NCI-H2196 treated with DMSO at 0.1 percent for 48 hours (cell line): ENCODE results near the gene CTNND2.

Source experiments
- DNase-seq: peaks from one replicate; lab custom pipeline; 2025; ENCODE audit not compliant: unreplicated experiment; lab: John Stamatoyannopoulos, UW

Gene CTNND2

DNA sequence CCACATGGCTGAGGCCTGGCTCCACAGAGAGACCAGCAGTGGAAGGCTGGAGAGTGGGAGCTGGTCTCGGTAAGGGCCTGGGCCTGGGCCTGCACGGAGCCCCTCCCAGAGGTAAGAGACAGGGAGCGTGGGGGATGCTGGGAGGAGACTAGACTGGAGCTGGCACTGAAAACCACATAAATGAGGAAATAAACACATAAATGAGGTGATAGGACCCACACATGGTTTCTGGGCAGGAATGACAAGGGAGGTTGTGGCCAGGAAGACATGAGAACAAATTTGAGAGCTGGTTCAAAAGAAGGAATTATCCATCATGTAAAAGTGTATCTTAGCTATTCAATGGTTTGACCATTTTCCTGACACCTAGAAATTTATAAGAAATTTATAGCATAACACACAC lies 691.5 kb downstream of the CTNND2 start:
- no peak for DNase-seq

DNA sequence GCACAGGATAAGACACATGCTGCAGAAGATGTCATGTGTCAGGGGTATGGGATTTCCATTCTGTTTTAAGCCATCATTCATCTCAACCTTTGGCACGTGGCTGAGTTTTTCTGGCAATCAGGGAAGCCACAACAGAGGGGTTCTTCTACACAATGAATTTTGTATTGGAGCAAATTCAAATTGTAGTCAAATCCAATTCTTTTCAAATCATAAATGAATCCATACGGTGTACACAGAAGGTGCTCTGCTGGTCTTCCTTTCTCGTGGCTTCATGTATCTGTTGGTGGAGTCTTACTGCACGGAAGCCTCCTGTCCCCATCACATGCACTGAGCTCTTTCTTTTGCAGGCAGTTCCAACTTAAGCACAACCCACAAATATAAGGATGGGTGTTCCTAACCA lies 706.5 kb downstream of the CTNND2 start:
- DNase-seq: no peak

DNA sequence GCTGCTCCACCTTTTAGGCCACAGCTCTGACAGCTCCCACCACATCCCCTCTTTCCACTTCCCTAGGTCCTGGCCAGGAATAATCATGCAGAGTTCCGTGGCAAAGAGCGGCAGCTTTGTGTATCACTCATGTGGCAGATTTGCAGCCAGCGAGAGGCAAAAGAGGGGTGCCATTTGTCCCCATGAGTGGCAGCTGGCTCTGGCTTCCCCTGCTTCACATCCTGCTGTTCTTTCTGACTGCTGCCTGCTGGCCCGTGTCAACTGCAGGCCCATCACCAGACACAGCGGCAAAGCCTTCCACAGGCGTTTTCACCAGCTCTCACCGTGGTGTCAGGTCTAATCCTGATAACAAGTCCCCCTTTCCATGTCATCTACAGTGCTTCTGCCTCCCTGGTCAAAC lies 712.6 kb downstream of the CTNND2 start:
- DNase-seq: no peak

DNA sequence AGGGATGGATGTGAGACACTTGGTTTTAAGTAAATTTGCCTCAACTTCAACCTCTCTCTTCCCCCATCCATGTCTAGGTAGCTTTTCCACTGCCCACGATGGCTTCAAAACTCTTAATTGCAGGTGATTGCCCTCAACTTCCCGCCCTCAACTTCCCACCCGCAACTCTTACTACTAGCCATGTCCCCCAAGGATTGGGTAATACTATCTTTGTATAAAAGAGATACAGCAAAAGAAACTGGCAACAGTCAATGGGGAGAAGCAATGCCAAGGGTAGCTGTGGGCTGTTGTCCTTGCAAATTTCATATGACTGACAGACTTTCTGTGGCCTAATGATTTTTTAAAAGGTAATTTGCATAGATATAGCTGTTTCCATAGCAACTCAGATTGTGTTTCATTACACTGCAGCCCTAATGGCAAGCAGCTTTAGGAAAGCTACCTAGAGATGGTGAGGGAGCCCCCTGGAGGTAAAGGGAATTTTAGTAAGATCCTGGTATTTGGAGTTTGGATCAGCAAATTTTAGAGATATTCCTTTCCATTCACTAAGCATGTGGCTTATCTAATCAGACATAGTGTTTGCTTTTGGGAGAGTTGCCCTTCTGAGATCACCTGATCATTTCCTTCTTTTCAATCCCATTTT lies 721.7 kb downstream of the CTNND2 start:
- no peak for DNase-seq

DNA sequence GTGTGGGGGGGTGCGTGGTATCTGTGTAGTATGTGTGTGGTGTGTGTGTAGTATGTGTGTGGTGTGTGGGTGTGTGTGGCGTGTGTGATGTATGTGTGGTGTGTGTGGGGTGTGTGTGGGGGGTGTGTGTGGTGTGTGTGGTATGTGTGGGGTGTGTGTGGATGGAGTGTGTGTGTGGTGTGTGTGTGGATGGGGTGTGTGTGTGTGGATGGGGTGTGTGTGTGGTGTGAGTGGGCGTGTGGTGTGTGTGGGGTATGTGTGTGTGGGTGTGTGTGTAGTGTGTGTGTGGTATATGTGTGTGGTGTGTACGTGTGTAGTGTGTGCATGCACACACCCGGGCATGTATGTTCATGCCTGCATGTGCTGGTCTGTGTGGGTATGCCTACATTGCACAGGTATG lies 722.3 kb downstream of the CTNND2 start:
- no peak for DNase-seq

DNA sequence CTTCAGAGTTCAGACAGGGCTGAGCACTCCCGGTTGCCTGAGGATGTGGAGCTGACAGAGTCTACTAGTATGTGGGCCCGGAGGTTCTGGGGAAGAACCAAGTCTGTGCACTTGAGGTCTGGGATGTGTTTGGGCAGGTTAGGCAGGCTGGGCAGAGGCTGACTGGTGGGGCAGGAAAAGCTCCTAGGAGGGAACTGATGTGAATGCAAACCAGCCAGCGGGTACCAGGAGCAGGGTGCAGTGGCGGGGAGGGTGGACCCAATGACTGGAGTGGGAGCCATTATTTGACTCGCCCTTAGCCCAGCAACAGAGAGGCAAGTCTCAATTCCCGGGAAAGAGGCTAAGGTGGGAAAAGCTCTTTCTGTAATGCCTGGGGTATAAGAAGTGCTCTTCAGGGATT lies 723.4 kb downstream of the CTNND2 start:
- no peak for DNase-seq

DNA sequence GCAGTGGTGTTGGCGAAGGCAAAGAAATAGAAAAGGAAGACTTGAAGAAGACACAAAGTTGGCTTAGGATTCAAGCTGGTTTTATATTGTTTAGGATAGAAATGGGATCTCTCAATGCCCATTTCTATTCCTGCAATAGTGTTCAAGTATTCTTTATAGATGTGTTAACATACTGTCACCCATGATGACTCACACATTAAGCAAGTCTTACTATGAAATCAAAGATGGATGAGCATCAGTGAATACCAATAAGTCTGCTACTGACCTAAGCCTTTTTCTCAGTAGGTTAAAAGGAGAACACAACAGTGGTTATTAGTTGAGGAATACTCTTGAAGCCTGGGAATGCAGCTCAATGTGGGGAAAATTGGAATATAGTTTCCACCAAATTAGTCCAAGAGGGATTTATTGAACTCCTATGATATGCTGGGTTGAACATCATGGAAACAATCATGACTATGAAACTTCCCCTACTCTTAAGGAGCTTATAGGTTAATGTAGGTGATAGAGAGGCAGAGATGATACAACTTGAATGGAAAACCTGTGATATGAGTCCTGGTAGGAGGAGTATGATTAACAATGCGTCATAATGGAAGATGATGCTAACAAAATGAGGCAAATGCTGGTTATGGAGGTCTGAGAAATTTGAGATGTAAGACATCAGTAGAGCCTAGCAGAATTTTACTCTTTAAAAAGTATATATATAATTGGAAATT lies 726.1 kb downstream of the CTNND2 start:
- no peak for DNase-seq

DNA sequence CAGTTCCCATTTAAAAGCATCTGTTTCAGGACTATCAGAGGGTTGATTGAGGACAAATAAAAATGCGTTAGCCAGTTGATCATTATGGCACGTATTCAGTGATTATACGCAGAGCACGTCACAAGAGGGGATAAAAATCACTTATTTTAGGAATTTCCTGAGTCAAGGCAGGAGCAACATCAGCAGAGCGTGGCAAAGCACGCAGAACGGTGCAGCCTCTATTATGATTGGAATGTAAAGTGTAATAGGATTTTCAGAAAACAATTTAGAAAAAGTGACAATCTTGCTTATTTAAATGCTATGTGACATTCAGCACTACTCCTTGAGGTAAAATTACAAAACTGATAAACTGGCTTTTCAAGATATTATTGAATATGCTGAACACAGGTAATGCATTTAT lies 729.7 kb downstream of the CTNND2 start:
- no peak for DNase-seq

DNA sequence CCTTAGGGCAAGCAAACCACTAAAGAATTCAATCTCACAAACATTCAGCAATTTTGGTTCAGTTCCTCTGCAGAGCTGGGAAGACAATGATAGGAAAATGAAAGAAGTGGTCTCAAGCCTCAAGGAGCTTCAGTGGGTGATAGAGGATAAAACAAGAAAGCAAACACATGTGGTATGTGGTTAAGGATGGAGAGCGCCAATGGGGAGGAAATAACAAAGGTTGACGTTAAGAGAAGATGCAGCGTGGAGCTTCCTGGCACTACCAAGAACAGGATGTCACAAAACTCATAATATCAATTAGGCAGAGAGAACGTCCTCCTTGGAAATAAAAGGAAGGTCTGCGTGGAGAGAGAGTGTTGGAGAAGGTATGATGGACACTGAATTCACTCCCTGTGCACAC lies 731.8 kb downstream of the CTNND2 start:
- DNase-seq: no peak

DNA sequence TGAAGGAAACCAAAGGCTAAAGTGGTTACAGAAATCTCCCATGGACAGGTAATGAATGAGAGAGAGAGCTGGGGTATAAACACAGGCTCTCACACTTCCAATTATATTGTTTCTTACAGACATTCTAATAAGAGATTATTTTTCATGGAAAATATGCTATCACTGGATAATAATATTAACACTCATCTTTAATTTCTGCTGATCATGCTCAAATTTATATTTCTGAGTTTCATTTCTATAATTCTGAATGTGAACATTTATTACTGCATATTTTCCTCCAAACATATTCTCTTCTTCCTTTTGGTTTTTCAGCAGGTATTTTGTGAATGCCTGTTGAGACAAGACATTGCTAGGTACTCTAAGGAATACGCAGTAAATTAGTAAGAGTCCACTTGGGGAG lies 733.0 kb downstream of the CTNND2 start:
- no peak for DNase-seq

DNA sequence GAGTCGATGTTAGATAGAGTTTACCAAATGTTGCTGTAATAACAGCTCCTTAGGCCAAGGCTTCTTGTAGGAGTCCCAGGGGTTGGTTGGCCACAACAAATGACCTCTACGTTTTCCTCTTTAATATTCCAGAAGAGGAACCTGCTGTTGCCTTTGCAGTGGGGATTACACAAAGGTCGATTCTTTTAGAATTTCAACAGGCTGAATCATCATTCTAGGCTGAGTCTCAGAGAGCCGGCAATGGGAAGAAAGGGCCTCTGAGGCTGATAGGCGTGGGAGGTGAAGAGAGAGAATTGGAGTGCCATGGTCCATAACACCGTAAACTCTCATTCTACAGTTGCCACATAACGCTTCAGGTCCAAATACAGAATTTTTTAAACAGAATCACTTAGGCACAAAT lies 737.3 kb downstream of the CTNND2 start:
- DNase-seq: no peak

DNA sequence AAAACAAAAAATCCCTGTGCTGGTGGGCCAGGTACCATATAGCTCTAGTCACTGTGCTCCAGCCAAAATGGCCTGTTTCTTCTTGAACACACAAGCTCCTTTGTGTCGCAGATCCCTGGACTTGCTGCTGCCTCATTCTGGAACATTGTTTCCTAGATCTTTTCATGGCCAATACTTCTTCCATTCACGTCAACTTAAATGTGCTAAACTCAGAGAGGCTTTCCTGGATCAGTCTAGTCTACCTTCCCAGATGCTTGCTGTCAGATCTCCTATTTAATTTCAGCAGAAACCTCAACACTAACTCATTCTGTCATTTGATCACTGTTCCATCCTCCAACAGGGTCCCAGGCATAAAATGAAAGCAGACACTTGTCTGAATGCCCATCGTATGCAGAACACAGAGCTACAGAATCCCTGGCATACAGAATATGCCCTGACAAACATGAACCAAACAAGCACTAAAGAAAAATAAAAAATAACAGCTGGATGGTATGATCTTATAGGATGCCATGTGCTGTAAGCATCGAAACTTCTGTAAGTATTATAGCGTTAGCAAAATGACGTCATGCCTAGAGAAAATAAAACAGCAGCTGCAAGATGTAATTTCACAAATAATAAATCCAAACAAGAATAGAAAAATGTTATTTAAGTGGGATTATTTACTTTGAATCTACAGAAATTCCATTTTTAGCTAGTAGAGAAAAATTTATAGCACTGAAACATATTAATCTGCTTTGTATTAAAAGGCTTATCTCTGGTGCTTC lies 739.5 kb downstream of the CTNND2 start:
- no peak for DNase-seq

DNA sequence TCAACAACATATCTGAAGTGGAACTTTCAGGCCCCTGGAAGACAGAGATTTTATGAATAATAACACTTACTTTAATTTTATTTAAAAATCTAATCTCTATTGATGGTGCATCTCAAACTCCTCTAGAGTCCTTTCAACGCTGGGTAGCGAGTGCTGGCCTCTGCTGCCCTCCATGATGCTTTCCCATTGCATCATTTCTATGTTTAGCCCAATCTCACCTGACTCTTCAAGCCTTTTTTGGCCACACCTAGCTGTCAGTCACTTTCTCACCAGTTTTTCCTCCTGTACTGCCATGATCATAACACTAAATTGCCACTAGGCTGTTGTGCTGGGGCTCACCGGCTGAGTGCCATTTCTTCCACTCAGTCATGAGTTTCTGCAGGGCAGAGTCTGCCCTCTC lies 747.1 kb downstream of the CTNND2 start:
- no peak for DNase-seq

DNA sequence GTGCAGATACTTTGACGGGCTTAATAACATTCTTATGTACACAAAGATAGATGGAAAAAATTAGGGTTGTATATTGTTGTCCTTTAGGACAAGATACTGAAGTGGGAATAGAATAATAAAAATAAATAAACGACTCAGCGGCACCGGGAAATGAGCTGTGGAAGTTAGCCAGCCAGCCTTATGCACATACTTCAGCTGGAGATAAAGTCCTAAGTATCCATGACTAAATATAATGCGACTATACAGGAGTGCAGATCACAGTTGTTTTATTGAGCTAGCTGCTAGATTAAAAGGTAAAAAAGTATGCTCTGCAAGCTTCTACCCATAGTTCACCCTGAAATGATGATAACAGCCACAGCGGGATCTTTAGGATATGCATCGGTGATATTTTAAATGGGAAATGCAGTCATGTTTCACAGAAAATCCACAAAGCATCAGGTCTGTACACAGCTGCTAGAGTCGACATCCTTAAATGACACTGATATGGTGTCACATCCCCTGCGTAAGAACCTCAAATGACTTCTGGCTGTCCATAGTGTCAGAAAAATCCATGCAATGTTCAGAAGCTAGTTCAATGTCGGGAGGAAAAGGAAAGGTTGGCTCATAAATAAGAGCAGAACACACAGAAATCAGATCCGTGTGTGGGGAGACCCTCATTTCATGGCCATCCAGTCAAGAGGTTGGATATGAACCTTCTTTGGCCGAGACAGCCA lies 750.4 kb downstream of the CTNND2 start:
- no peak for DNase-seq

DNA sequence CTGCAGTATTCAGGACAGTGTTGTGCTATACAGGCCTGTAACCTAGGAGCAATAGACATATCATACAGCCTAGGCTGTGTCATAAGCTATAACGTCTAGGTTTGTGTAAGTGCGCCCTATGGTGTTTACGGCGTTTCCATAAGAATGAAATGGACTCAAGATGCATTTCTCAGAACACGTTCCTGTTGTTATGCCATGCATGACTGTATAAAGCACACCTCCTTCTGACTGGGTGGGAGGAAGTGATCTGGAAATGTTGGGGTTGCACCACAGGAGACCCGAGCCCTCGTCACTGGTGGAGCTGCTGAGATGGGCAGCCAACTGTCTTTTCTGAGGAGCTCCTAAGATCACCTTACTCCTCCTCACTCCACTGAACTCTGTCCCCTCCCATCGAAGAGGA lies 751.9 kb downstream of the CTNND2 start:
- no peak for DNase-seq

DNA sequence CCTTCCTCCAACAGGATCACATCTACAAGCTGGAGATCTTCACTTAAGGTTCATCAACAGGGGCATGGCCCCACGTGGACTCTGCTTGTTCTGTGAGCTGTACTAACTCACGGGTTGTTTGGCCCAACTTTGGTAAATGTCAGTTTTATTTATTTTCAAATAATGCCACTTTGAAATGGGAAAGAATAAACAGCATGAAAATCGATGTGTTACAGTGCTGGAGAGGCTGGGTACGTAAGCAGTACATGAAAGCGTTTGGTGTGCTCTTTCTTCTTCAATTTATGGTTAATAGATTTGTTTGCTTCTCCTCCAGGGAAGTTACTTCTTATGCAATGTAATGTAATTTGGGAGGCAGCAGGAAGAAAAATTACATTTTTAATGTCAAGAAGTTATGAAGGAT lies 753.3 kb downstream of the CTNND2 start:
- DNase-seq: no peak

DNA sequence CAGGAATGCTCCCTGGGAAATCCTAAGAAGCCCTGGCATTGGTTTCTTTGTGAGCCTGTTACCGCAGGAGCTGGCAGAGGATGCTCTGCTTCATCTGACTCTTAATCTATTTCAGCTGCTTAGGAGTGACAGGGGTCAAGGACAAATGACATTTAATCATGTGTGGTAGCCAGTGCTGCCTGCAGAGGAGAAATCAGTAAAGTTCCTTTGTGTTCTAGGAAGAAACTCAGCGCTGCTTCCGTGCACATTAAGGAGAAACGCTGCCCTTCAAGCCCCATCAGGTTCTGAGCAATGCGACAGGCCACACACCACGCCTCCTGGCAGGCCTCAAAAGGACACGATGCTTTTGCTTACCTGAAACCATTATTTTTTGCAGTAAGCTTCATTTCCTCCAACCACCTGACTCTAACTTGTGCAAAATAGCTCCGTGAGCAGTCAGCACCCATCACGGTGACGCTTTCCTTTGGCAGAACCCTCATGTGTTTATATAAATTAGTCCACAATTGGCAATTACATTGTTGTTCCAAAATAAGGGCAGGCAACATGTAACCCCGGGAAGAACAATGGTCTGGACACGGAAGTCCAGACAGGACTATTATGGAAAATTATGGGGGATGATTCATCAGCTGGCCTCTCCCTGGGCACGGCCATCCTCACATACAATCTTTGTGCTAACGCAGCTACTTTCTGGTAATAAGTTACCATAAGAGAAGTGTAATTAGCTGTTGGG lies 755.3 kb downstream of the CTNND2 start:
- DNase-seq: no peak

DNA sequence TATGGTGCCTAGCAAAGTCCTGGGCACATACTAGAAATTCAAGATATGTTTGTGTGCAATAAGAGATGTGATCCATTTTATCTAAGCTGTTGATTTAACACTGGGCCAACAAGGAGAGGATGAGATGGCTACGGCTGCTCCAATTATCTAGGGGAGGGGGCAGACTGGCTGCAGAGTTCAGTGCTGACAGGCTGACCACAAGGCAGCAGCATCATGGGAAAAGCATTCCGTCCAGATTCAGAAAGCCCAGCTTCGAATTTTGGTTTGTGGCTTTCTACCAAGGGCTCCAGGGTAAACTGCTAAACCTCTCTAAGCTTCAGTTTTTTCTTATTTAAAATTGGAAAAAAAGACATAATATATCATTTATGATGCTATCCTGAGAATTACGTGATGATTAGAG lies 758.1 kb downstream of the CTNND2 start:
- no peak for DNase-seq

DNA sequence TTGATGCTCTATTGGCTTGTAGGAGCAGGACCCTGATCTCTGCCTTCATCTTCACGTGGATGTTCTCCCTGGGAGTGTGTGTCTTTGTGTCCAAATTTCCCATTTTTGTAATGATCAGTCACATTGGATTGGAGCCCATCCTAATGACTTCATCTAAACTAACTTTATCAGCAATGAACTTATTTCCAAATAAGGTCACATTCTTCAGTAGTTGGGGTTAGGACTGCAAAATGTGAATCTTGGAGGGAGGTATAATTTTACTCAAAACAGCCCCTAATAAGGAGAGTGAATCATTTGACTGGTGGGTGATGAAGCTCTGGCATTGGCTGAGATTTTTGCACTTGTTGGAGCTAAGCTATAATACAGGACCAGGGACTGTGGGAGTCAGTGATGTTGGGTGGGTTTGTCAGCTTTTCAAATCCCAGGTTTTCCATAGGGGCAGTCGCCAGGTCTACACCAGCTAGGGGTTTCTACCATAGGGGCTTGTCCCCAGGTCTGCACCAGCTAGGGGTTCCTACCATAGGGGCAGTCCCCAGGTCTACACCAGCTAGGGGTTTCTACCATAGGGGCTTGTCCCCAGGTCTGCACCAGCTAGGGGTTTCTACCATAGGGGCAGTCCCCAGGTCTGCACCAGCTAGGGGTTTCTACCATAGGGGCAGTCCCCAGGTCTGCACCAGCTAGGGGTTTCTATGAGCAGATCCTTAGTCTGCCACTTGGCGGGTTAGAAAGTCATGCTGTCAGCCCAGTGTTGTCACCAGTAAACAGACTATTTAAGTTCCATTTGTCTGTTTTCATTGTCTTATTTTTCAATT lies 760.6 kb downstream of the CTNND2 start:
- DNase-seq: no peak

DNA sequence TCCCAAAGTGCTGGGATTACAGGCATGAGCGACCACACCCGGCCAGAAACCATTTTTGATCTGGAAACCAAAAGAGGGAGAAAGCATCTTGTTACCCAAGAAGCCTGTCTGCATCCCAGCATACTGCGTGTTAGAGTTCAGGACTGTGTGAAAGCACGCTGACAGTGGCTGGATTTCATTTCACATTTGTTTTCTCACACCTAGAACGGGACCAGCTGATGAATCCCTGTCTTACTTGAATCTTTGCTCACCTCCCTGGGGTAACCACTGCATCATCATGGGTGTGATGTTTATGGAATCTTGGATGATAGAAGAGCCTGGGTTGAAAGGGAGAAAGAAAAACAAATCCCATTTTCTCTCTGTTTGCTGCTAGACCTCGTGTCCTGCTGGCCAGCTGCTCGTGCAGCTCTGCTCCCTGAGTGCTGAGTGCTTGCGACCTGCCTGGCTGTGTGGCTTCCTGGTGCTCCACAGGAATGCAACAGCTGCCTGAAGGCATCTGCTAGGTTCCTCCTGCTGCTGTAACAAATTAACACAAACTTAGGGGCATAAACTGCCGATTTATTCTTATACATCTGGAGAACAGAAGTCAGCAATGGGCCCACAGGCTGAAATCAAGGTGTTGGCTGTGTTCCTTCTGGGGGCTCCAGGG lies 764.9 kb downstream of the CTNND2 start:
- no peak for DNase-seq
